CD4-positive, alpha-beta memory T cell (primary cell): Measurements from ENCODE around the gene RNASET2. TPM values are rescaled to one million over a fixed set of nuclear protein-coding genes. Genes with fewer than 3 reads are reported as not detected.

ENCODE experiments used
- CTCF ChIA-PET: fragments of 350-600 bp; sonication (Branson Sonifier 250); formaldehyde crosslinking; loops from one replicate; lab custom pipeline; 2021; ENCODE audit warnings: inconsistent platforms; ENCODE audit not compliant: partially characterized antibody; lab: Charles Lee
- POLR2A ChIA-PET: fragments of 350-600 bp; sonication (Branson Sonifier 250); formaldehyde crosslinking; loops from one replicate; lab custom pipeline; 2021; ENCODE audit not compliant: partially characterized antibody; lab: Charles Lee
- DNase-seq, 5 donors: peaks; one replicate each; pipeline versions ENCODE4 v3.0.0 to v3.0.0-alpha.2; 2020 to 2022; ENCODE audit warnings: mixed read lengths in 1 of 5
- H3K27ac ChIP-seq: one replicate; pipeline ENCODE4 v1.7.0; 2013; ENCODE audit warnings: low read depth, low read length
- H3K27me3 ChIP-seq: 2 replicates; pipeline ENCODE4 v1.7.0; 2013; ENCODE audit warnings: mild to moderate bottlenecking, low read length, moderate library complexity; ENCODE audit not compliant: insufficient read depth
- H3K36me3 ChIP-seq: 2 replicates; pipeline ENCODE4 v1.7.0; 2013; ENCODE audit warnings: mild to moderate bottlenecking, low read length, moderate library complexity; ENCODE audit not compliant: insufficient read depth
- H3K4me1 ChIP-seq: 2 replicates; pipeline ENCODE4 v1.7.0; 2013; ENCODE audit warnings: mild to moderate bottlenecking, low read length, moderate library complexity; ENCODE audit not compliant: insufficient read depth
- H3K4me3 ChIP-seq, 2 donors: one replicate each; pipeline ENCODE4 v1.7.0; 2013; ENCODE audit warnings: low read length in 2 of 2, mild to moderate bottlenecking in 1 of 2
- H3K9me3 ChIP-seq, 2 donors: one replicate each; pipeline ENCODE4 v1.7.0; 2013; ENCODE audit warnings: low read length in 2 of 2, control low read depth in 1 of 2; ENCODE audit not compliant: control insufficient read depth in 1 of 2
- H3K27ac Mint-ChIP-seq, 7 donors: one replicate each; pipeline ENCODE4 v1.8.0; 2020 to 2021; ENCODE audit warnings: mixed read lengths in 7 of 7, mild to moderate bottlenecking in 6 of 7, inconsistent platforms in 3 of 7, moderate library complexity in 3 of 7
- H3K27me3 Mint-ChIP-seq, 2 donors: one replicate each; pipeline ENCODE4 v1.8.0; 2020 to 2021; ENCODE audit warnings: mixed read lengths in 2 of 2
- H3K36me3 Mint-ChIP-seq, 2 donors: one replicate each; pipeline ENCODE4 v1.8.0; 2020 to 2021; ENCODE audit warnings: mixed read lengths in 2 of 2, inconsistent platforms in 1 of 2, mild to moderate bottlenecking in 1 of 2
- H3K4me1 Mint-ChIP-seq, 4 donors: one replicate each; pipeline ENCODE4 v1.8.0; 2020 to 2021; ENCODE audit warnings: mixed read lengths in 4 of 4, mild to moderate bottlenecking in 1 of 4
- H3K4me3 Mint-ChIP-seq, 8 donors: one replicate each; pipeline ENCODE4 v1.8.0; 2020 to 2021; ENCODE audit warnings: mixed read lengths in 8 of 8, mild to moderate bottlenecking in 7 of 8, moderate library complexity in 6 of 8, inconsistent platforms in 3 of 8
- H3K9me3 Mint-ChIP-seq, 8 donors: one replicate each; pipeline ENCODE4 v1.8.0; 2020 to 2021; ENCODE audit warnings: mixed read lengths in 8 of 8, mild to moderate bottlenecking in 5 of 8, inconsistent platforms in 3 of 8, moderate library complexity in 1 of 8
- intact Hi-C: fragments of 100-400 bp; cut with micrococcal nuclease; formaldehyde crosslinking; loops from one replicate; pipeline ENCODE4 v1.15.1; 2023
- polyA plus RNA-seq, 2 donors: library from polyadenylated mRNA; unstranded; fragments of 300-500 nt; fragmentation: Illumina TruSeq; gene quantifications; one replicate each; pipeline ENCODE4 v1.2.3, GENCODE V29; 2021
- total RNA-seq, 2 experiments: library from RNA; stranded (reverse); gene quantifications; one replicate each; pipeline ENCODE4 v1.2.3, GENCODE V29; 2021

Gene RNASET2
- total and polyA plus RNA-seq, 4 experiments from 2014 or later: 296 to 586 (median 425) TPM

DNA sequence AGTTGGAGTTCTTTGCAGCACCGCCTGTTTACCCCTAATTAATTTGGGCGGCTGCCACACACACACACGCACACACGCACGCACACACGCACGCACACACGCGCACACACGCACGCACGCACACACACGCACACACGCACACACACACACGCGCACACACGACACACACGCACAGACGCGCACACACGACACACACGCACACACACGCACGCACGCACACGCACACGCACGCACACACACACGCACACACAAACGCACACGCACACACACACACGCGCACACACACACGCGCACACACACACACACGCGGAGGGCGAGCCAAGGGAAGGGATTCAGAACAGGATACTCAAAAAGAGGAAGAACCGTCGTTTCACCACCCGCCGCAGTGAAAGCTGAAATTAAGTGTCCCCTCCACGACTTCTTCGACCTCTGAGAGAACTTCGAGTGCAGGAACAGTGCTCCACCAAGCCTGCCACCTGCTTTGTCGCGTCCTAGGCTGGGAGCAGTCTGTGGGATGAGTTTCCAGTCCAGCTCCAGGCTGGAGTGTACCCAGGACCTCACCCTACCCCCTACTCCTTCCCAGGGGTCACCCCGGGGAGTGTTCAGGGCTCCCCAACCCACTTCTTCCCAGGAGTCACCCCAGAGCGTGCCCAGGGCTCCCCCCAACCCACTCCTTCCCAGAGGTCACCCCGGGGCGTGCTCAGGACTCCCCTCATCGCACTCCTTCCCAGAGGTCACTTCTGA, 1.1 kb downstream of the RNASET2 start:
- Histone ChIP-seq H3K4me1 (peaks cover 76% of the 10 kb centered on the region), H3K36me3 (peaks cover 9% of the 10 kb centered on the region), H3K4me3 (peak overlapping the region; percentile 68 to 95), H3K27me3 (no peaks in the 10 kb centered on the region), H3K9me3 (no peaks in the 10 kb centered on the region), H3K27ac (peak overlapping the region; percentile 92)
- DNase-seq: peak; percentile 49 to 68 (median 56)
- ChIA-PET CTCF (interaction anchor here (1.6 to 11.7 kb wide), 5 partner anchors 13 to 33 kb away, joined by 5 to 244 read pairs (median 12); no protein-coding TSS in a partner anchor), POLR2A (interaction anchor here (1.1 to 11.1 kb wide), 17 partner anchors 8 to 396 kb away, joined by 3 to 263 read pairs (median 13); partner anchors contain the start of gene CEP43)
- peaks cover 67 to 86% (median 75%) of the 10 kb centered on the region in 4 donors for H3K4me1 Mint-ChIP-seq
- H3K4me3 Mint-ChIP-seq: peak overlapping the region; percentile 91 to 100 (median 97)
- H3K36me3 Mint-ChIP-seq: peaks cover 33 to 35% of the 10 kb centered on the region in 2 donors
- H3K9me3 Mint-ChIP-seq: peaks cover 0 to 6% (median 0%) of the 10 kb centered on the region in 8 donors
- peak overlapping the region; percentile 92 to 100 (median 97) for H3K27ac Mint-ChIP-seq
- intact Hi-C loops: loop anchor here (10.0 kb wide), 2 partner anchors 400 to 540 kb away; no protein-coding TSS in a partner anchor
- no peaks in the 10 kb centered on the region for H3K27me3 Mint-ChIP-seq

DNA sequence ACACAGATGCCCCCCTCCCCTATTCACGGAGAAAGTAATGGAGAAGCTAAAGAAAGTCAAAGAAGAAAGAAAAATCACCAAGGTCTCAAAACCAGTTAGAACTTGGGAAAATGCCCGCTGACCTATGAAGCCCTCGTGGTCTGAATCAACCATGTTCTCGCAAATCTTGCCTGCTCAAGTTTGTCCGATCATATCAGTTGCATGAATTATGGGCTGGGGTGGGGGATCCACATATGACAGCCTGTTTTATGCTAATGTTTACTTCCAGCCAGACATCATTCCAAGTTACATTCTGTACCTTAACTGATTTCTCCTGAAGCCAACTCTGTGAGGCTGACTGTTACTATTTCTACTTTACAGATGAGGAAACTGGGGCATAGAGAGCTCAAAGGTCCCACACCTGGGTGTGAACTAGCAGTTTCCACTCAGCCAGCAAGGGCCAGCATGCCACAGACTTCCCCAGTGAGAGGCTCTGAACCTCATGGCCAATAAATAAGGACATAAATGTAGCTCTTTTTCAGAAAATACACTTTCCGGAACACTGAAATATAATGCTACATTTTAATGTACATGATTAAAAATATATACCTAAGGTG, 2.1 kb downstream of the RNASET2 start:
- Histone ChIP-seq H3K4me1 (peaks cover 76% of the 10 kb centered on the region), H3K27ac (peak overlapping the region; percentile 92), H3K36me3 (peaks cover 9% of the 10 kb centered on the region), H3K27me3 (no peaks in the 10 kb centered on the region), H3K9me3 (no peaks in the 10 kb centered on the region), H3K4me3 (peak overlapping the region; percentile 8 to 95)
- peaks cover 65 to 86% (median 74%) of the 10 kb centered on the region in 4 donors for H3K4me1 Mint-ChIP-seq
- H3K27me3 Mint-ChIP-seq: no peaks in the 10 kb centered on the region
- ChIA-PET CTCF (interaction anchor here (0.7 to 11.7 kb wide), 14 partner anchors 10 to 185 kb away, joined by 3 to 244 read pairs (median 5); partner anchors contain the start of gene CEP43), POLR2A (interaction anchor here (0.9 to 11.1 kb wide), 14 partner anchors 12 to 397 kb away, joined by 3 to 263 read pairs (median 7); partner anchors contain the start of gene CEP43)
- peaks cover 0 to 6% (median 0%) of the 10 kb centered on the region in 8 donors for H3K9me3 Mint-ChIP-seq
- peak overlapping the region; percentile 91 to 100 (median 97) for H3K4me3 Mint-ChIP-seq
- intact Hi-C loops: loop anchor here (5.0 to 10.0 kb wide), 4 partner anchors 92 to 539 kb away; no protein-coding TSS in a partner anchor
- no peak for DNase-seq
- H3K36me3 Mint-ChIP-seq: peaks cover 39 to 41% of the 10 kb centered on the region in 2 donors
- peak overlapping the region; percentile 94 to 100 (median 99) for H3K27ac Mint-ChIP-seq

DNA sequence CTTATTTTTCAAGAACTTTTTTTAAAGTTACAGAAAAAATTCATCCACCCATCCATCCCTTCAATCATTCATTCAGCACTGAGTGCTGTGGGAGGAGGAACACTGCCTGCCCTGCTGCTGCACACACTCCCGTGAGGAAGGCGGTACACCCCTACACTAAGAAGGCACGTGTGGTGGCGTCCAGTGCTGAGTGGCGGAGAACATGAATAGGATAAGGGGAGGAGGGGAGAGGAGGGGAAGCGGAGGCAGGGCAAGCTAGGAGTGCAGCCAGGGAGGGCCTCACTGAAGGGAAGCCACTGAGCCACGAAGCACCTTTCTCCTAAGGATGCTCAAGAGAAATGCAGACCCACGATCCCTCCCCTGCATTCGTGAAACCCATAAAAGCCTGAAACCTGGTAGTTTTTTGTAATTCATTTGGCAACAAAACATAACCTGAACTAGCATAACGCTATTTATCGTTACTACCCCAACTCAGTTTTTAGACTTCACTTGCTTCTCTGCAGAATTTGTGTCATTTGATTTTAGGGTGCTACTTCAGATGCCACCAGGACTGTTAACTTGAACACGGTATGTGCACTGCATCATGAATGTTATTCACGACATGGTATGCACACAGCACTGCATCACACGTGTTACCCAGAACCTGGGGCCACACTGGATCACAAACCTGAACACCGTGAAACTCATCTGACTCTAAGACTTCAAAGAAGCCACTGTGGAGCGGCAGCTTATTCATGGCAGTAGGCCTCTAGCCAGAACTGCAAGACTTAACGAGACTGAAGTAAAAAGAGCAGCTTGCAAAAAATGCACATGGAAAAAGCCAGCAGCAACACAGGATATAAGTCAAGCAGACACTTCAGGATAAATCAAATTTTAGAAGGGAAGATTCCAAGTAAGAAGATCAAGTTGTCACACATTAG, 3.5 kb downstream of the RNASET2 start:
- Mint-ChIP-seq H3K9me3 (peaks cover 0 to 6% (median 0%) of the 10 kb centered on the region in 8 donors), H3K4me1 (peaks cover 56 to 76% (median 66%) of the 10 kb centered on the region in 4 donors), H3K27me3 (no peaks in the 10 kb centered on the region), H3K4me3 (peak overlapping the region; percentile 81 to 100 (median 94)), H3K27ac (peak overlapping the region; percentile 94 to 100 (median 99)), H3K36me3 (peaks cover 39 to 47% of the 10 kb centered on the region in 2 donors)
- peaks cover 13% of the 10 kb centered on the region for H3K36me3 ChIP-seq
- intact Hi-C loops: loop anchor here (1.0 to 10.0 kb wide), 5 partner anchors 36 to 538 kb away; no protein-coding TSS in a partner anchor
- peak overlapping the region; percentile 92 for H3K27ac ChIP-seq
- ChIA-PET POLR2A (interaction anchor here (0.6 to 11.1 kb wide), 15 partner anchors 10 to 169 kb away, joined by 3 to 263 read pairs (median 5); partner anchors contain the start of gene CEP43), CTCF (interaction anchor here (0.9 to 11.7 kb wide), 15 partner anchors 9 to 166 kb away, joined by 3 to 244 read pairs (median 7); partner anchors contain the start of gene CEP43)
- H3K4me1 ChIP-seq: peaks cover 76% of the 10 kb centered on the region
- H3K27me3 ChIP-seq: no peaks in the 10 kb centered on the region
- H3K4me3 ChIP-seq: peak overlapping the region in 1 of 2 donors; percentile 23
- peak; percentile 24 to 71 (median 50) for DNase-seq
- no peaks in the 10 kb centered on the region for H3K9me3 ChIP-seq

DNA sequence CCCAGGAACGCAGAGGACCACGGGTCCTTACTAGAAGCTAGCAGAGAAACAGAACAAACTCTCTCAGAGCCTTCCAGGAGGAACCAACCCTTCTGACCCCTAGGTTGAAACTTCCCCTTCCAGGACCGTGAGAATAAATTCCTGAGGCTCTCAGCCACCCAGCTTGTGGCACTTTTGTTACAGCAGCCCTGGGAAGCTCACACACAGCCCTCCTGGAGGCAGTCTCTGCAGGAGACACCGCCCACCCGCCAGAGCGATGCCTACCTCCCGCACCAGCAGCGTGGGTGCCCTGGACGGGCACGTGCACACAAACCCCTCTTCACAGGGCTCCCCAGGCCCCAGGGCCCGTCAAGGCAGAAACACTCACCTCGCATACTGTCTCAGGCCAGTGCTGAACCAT, 4.2 kb downstream of the RNASET2 start:
- peak overlapping the region; percentile 81 to 100 (median 94) for H3K4me3 Mint-ChIP-seq
- H3K36me3 ChIP-seq: peaks cover 20% of the 10 kb centered on the region
- intact Hi-C loops: loop anchor here (1.0 to 10.0 kb wide), 5 partner anchors 37 to 537 kb away; no protein-coding TSS in a partner anchor
- H3K4me3 ChIP-seq: peak overlapping the region in 1 of 2 donors; percentile 23
- no peaks in the 10 kb centered on the region for H3K9me3 ChIP-seq
- peaks cover 77% of the 10 kb centered on the region for H3K4me1 ChIP-seq
- DNase-seq: no peak
- H3K27ac Mint-ChIP-seq: peak overlapping the region; percentile 94 to 100 (median 99)
- H3K4me1 Mint-ChIP-seq: peaks cover 53 to 74% (median 61%) of the 10 kb centered on the region in 4 donors
- CTCF ChIA-PET: interaction anchor here (1.4 to 11.7 kb wide), 8 partner anchors 11 to 187 kb away, joined by 3 to 244 read pairs (median 9); no protein-coding TSS in a partner anchor
- peak overlapping the region; percentile 92 for H3K27ac ChIP-seq
- H3K9me3 Mint-ChIP-seq: peaks cover 0 to 6% (median 0%) of the 10 kb centered on the region in 8 donors
- POLR2A ChIA-PET: interaction anchor here (0.6 to 11.1 kb wide), 9 partner anchors 10 to 188 kb away, joined by 3 to 263 read pairs (median 26); partner anchors contain the start of gene CEP43
- peaks cover 44 to 52% of the 10 kb centered on the region in 2 donors for H3K36me3 Mint-ChIP-seq
- no peaks in the 10 kb centered on the region for H3K27me3 Mint-ChIP-seq
- no peaks in the 10 kb centered on the region for H3K27me3 ChIP-seq

DNA sequence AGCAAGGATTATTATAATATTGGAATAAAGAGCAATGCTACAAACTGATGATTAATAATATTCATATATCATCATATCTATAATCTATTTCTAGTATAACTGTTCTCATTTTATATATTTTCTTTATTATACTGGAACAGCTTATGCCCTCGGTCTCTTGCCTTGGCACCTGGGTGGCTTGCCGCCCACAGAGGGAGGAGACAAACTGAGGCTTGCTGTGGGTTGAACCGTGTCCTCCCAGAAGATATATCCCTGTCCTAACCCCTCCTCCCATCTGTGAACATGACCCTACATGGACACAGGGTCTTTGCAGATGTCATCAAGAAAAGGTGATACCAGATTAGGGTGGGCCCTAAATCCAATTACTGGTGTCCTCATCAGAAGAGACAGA, 4.7 kb downstream of the RNASET2 start:
- ChIA-PET POLR2A (interaction anchor here (1.2 to 11.1 kb wide), 8 partner anchors 9 to 189 kb away, joined by 3 to 263 read pairs (median 36); partner anchors contain the start of gene CEP43), CTCF (interaction anchor here (0.7 to 11.7 kb wide), 14 partner anchors 8 to 190 kb away, joined by 3 to 244 read pairs (median 6); no protein-coding TSS in a partner anchor)
- Mint-ChIP-seq H3K4me3 (peak overlapping the region; percentile 5 to 99 (median 92)), H3K4me1 (peaks cover 53 to 76% (median 61%) of the 10 kb centered on the region in 4 donors), H3K27me3 (no peaks in the 10 kb centered on the region), H3K9me3 (peaks cover 0 to 6% (median 0%) of the 10 kb centered on the region in 8 donors), H3K36me3 (peaks cover 49 to 55% of the 10 kb centered on the region in 2 donors), H3K27ac (peak overlapping the region; percentile 94 to 100 (median 99))
- Histone ChIP-seq H3K27ac (peak overlapping the region; percentile 92), H3K4me1 (peaks cover 79% of the 10 kb centered on the region), H3K27me3 (no peaks in the 10 kb centered on the region), H3K4me3 (peak overlapping the region in 1 of 2 donors; percentile 23), H3K9me3 (no peaks in the 10 kb centered on the region), H3K36me3 (peaks cover 24% of the 10 kb centered on the region)
- no peak for DNase-seq
- intact Hi-C loops: loop anchor here (1.0 to 10.0 kb wide), 7 partner anchors 15 to 537 kb away; no protein-coding TSS in a partner anchor
